Measurements from ENCODE around the gene UPF2. TPM values are rescaled to one million over a fixed set of nuclear protein-coding genes. Genes with fewer than 3 reads are reported as not detected.
"Not testable (repeated sequence)": the region's sequence is repeated elsewhere in the genome, so short reads cannot be mapped to it uniquely, and the experiment has no call there.

Gene UPF2
- total RNA-seq, 3 donors from 2014 or later (not counting 1 experiment from before 2014, with no cell fraction given): 29.3 to 33.2 (median 30.1) TPM

DNA sequence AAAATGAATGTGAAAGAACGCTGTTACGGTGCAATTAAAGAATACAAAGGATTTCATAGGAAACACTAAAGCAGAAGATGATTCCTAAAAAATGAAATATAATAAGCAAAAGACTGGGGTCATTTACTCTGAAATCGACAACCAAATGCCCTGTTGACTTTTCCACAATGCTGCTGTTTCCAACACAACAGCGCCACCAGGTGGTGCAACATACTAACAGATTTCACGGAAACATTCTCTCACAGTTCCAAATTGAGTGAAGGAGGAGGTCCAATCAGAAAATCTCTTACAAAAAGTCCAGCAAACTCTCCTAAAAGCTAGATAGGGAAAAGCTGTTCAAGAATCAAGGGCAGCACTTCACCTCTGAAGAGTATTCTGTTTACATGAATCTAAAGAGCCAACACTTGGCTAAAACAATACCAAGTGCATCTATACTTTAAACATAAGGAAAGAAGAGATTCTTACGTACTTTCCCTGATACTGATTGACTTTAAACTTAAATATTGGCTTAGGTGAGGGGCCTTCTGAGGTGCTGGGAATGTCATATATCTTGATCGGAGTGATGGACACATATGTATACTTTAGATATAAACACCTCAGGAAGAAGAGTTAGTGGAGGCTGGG is 55.9 kb downstream of the UPF2 start:
- H3K36me3 Mint-ChIP-seq: no peaks in the 10 kb centered on the region
- DNase-seq (peak; percentile 58 to 86), ATAC-seq (peak; percentile 69 to 79 (median 72))
- H3K27ac ChIP-seq (ENCODE audit: low read length): no peak overlapping the region
- 24% methylated on average over 4 of the region's 7 CpGs for WGBS (ENCODE audit: insufficient coverage)
- no peaks in the 10 kb centered on the region for H3K9me3 ChIP-seq (ENCODE audit: control insufficient read depth, insufficient read depth, low read length)
- H3K27me3 Mint-ChIP-seq (ENCODE audit: low read depth in 2 of 2): no peaks in the 10 kb centered on the region
- no peaks in the 10 kb centered on the region for H3K4me1 ChIP-seq (ENCODE audit: control insufficient read depth, insufficient read depth, low read length)
- H3K9me3 Mint-ChIP-seq: no peaks in the 10 kb centered on the region
- H3K36me3 ChIP-seq (ENCODE audit: control insufficient read depth, insufficient read depth, low read length): peaks cover 24% of the 10 kb centered on the region
- H3K27me3 ChIP-seq (ENCODE audit: control insufficient read depth, insufficient read depth, low read length): no peaks in the 10 kb centered on the region
- TF ChIP-seq, protein P1, sequence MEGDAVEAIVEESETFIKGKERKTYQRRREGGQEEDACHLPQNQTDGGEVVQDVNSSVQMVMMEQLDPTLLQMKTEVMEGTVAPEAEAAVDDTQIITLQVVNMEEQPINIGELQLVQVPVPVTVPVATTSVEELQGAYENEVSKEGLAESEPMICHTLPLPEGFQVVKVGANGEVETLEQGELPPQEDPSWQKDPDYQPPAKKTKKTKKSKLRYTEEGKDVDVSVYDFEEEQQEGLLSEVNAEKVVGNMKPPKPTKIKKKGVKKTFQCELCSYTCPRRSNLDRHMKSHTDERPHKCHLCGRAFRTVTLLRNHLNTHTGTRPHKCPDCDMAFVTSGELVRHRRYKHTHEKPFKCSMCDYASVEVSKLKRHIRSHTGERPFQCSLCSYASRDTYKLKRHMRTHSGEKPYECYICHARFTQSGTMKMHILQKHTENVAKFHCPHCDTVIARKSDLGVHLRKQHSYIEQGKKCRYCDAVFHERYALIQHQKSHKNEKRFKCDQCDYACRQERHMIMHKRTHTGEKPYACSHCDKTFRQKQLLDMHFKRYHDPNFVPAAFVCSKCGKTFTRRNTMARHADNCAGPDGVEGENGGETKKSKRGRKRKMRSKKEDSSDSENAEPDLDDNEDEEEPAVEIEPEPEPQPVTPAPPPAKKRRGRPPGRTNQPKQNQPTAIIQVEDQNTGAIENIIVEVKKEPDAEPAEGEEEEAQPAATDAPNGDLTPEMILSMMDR (IDR thresholded peaks at IDR 0.05): peak; percentile 94
- no peak overlapping the region for H3K4me3 ChIP-seq (ENCODE audit: low read length)
- intact Hi-C loops (cut with micrococcal nuclease): loop anchor here (1.0 kb wide), 1 partner anchor 203 kb away; no protein-coding TSS in a partner anchor
- peak overlapping the region; percentile 5 to 35 for H3K27ac Mint-ChIP-seq
- peaks cover 8% of the 10 kb centered on the region in 2 donors for H3K4me1 Mint-ChIP-seq
- H3K4me3 Mint-ChIP-seq: no peak overlapping the region

- TF ChIP-seq, protein P1 (IDR thresholded peaks at IDR 0.05): no peak
- no peak overlapping the region for H3K27ac ChIP-seq (ENCODE audit: low read length)
- Mint-ChIP-seq H3K4me3 (no peak overlapping the region), H3K36me3 (peaks cover 13% of the 10 kb centered on the region), H3K4me1 (peaks cover 8% of the 10 kb centered on the region in 2 donors), H3K27me3 (ENCODE audit: low read depth in 2 of 2) (no peaks in the 10 kb centered on the region), H3K27ac (no peak overlapping the region), H3K9me3 (no peaks in the 10 kb centered on the region)
- intact Hi-C loops (cut with micrococcal nuclease): no loop called here
- H3K4me3 ChIP-seq (ENCODE audit: low read length): no peak overlapping the region
- ATAC-seq (no peak), DNase-seq (no peak)
- WGBS (ENCODE audit: insufficient coverage): 100% methylated on average over 3 of the region's 3 CpGs
- H3K4me1 ChIP-seq (ENCODE audit: control insufficient read depth, insufficient read depth, low read length): no peaks in the 10 kb centered on the region
- H3K36me3 ChIP-seq (ENCODE audit: control insufficient read depth, insufficient read depth, low read length): peaks cover 28% of the 10 kb centered on the region
- no peaks in the 10 kb centered on the region for H3K9me3 ChIP-seq (ENCODE audit: control insufficient read depth, insufficient read depth, low read length)
- H3K27me3 ChIP-seq (ENCODE audit: control insufficient read depth, insufficient read depth, low read length): no peaks in the 10 kb centered on the region
Measured at GRCh38 chr10:11982253-11982652, 60.4 kb downstream of the UPF2 start.

DNA sequence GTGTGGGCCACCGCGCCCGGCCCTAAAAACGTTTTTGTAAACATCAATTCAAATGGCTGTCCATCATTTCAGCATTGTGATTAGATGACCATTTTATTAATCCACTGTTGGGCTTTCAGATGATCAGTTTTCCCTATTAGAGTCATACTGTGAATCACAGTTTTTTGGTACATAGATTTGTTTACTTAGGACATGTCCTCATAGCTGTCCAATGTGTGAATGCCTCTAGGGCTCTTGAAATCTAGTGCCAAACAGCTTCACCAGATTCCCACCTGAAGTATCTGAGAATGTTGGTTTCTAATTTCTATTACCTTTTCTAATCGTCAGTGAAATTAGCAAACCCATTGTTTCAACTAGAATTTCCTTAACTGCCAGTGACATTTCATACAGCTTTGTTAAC is 66.8 kb downstream of the UPF2 start:
- H3K27ac ChIP-seq (ENCODE audit: low read length): no peak overlapping the region
- no peaks in the 10 kb centered on the region for H3K9me3 ChIP-seq (ENCODE audit: control insufficient read depth, insufficient read depth, low read length)
- DNase-seq (no peak), ATAC-seq (no peak)
- no peaks in the 10 kb centered on the region for H3K4me1 Mint-ChIP-seq
- peaks cover 26% of the 10 kb centered on the region for H3K36me3 Mint-ChIP-seq
- H3K4me1 ChIP-seq (ENCODE audit: control insufficient read depth, insufficient read depth, low read length): no peaks in the 10 kb centered on the region
- TF ChIP-seq, protein P1 (IDR thresholded peaks at IDR 0.05): no peak
- H3K9me3 Mint-ChIP-seq: no peaks in the 10 kb centered on the region
- WGBS (ENCODE audit: insufficient coverage): 92% methylated on average over 5 of the region's 5 CpGs
- no peaks in the 10 kb centered on the region for H3K27me3 ChIP-seq (ENCODE audit: control insufficient read depth, insufficient read depth, low read length)
- no peak overlapping the region for H3K4me3 Mint-ChIP-seq
- intact Hi-C loops (cut with micrococcal nuclease): no loop called here
- H3K36me3 ChIP-seq (ENCODE audit: control insufficient read depth, insufficient read depth, low read length): peaks cover 30% of the 10 kb centered on the region
- no peak overlapping the region for H3K4me3 ChIP-seq (ENCODE audit: low read length)
- no peak overlapping the region for H3K27ac Mint-ChIP-seq
- H3K27me3 Mint-ChIP-seq (ENCODE audit: low read depth in 2 of 2): no peaks in the 10 kb centered on the region

DNA sequence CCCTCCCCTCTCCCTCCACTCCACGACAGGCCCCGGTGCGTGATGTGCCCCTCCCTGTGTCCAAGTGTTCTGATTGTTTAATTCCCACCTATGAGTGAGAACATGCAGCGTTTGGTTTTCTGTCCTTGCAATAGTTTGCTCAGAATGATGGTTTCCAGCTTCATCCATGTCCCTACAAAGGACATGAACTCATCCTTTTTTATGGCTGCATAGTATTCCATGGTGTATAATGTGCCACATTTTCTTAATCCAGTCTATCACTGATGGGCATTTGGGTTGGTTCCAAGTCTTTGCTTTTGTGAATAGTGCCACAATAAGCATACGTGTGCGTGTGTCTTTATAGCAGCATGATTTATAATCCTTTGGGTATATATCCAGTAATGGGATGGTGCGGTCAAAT is 70.1 kb downstream of the UPF2 start:
- intact Hi-C loops (cut with micrococcal nuclease); H3K9me3 ChIP-seq (ENCODE audit: control insufficient read depth, insufficient read depth, low read length); H3K4me3 ChIP-seq (ENCODE audit: low read length); ATAC-seq; H3K27me3 ChIP-seq (ENCODE audit: control insufficient read depth, insufficient read depth, low read length); H3K27ac ChIP-seq (ENCODE audit: low read length); H3K9me3 Mint-ChIP-seq; DNase-seq; H3K4me3 Mint-ChIP-seq; H3K4me1 ChIP-seq (ENCODE audit: control insufficient read depth, insufficient read depth, low read length); H3K4me1 Mint-ChIP-seq; H3K27me3 Mint-ChIP-seq (ENCODE audit: low read depth in 2 of 2); H3K27ac Mint-ChIP-seq: not testable (repeated sequence)
- 100% methylated on average over 7 of the region's 7 CpGs for WGBS (ENCODE audit: insufficient coverage)
- H3K36me3 Mint-ChIP-seq: peaks cover 15% of the 10 kb centered on the region
- H3K36me3 ChIP-seq (ENCODE audit: control insufficient read depth, insufficient read depth, low read length): peaks cover 22% of the 10 kb centered on the region
